Retinal pigment epithelial cell (primary cell): Measurements from ENCODE around the gene TMOD1.
"Not testable (repeated sequence)": the region's sequence is repeated elsewhere in the genome, so short reads cannot be mapped to it uniquely, and the experiment has no call there.

Experiments
- DNase-seq: peaks from one replicate; pipeline ENCODE4 v3.0.0-alpha.2; 2010; ENCODE audit warnings: low read depth
- H3K4me3 ChIP-seq: 2 replicates; pipeline ENCODE4 v1.5.1; 2011; ENCODE audit warnings: mild to moderate bottlenecking, low read length, control low read depth, moderate library complexity
- TF ChIP-seq, protein P1 (sequence below): conservative IDR thresholded peaks from 2 replicates; pipeline ENCODE4 v1.5.1; 2011; ENCODE audit warnings: low read depth, low read length, control low read depth, inconsistent platforms

The TMOD1 gene

DNA sequence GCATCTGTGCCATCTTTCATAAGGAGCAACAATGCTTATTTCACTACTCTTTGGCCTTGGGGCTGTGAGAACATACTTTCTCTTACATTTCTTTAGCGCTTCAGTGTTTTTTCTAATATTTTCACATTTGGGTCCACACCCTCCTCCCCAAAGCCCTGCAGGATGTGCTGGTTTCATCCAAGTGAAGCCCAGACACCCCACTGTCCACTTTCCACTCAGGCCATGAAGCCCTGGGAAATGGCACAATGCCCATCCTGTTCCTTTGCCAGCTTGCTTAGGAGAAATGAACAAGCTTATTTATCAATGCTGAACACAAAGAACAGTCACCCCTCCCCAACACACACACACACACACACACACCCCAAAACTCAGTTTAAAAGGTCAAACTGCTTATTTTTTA lies 17.3 kb upstream of the TMOD1 start:
- DNase-seq: no peak
- TF ChIP-seq, protein P1, sequence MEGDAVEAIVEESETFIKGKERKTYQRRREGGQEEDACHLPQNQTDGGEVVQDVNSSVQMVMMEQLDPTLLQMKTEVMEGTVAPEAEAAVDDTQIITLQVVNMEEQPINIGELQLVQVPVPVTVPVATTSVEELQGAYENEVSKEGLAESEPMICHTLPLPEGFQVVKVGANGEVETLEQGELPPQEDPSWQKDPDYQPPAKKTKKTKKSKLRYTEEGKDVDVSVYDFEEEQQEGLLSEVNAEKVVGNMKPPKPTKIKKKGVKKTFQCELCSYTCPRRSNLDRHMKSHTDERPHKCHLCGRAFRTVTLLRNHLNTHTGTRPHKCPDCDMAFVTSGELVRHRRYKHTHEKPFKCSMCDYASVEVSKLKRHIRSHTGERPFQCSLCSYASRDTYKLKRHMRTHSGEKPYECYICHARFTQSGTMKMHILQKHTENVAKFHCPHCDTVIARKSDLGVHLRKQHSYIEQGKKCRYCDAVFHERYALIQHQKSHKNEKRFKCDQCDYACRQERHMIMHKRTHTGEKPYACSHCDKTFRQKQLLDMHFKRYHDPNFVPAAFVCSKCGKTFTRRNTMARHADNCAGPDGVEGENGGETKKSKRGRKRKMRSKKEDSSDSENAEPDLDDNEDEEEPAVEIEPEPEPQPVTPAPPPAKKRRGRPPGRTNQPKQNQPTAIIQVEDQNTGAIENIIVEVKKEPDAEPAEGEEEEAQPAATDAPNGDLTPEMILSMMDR: no peak
- H3K4me3 ChIP-seq: no peak overlapping the region

DNA sequence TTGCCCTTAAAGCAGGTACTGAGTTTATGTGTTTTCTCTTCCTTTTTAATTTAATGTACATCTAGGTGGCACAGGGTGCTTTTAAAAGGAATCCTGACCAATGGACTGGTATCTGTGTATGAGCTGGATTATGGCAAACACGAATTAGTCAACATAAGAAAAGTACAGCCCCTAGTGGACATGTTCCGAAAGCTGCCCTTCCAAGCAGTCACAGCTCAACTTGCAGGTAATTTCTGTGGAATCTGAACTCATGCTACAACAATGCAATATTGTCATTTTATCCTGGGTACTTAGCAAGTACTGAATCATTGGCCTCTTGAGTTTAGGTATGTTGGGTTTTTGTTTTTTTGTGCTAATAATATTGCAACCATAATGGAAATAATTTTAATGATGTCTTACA lies 14.4 kb upstream of the TMOD1 start:
- no peak for DNase-seq
- H3K4me3 ChIP-seq: no peak overlapping the region
- TF ChIP-seq, protein P1: peak; percentile 57

DNA sequence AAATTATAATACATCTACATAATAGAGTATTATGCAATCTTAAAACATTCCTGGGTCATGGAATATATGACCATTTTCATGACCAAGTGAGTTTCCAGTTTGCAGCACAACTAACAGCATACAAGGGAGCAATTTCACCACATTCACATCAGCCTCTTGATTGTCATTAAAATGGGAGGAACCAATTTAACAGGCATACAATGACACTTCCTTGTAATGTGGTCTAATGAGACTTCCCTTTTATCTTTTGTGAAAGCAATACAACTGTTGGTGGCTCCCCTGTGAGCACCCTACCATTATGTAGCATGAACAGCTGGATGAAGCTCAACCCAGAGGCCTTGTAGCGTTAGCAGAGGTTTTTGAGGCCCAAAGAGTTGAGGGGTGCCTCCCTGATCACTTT lies 13.6 kb upstream of the TMOD1 start:
- H3K4me3 ChIP-seq: no peak overlapping the region
- DNase-seq: no peak
- TF ChIP-seq, protein P1: no peak

DNA sequence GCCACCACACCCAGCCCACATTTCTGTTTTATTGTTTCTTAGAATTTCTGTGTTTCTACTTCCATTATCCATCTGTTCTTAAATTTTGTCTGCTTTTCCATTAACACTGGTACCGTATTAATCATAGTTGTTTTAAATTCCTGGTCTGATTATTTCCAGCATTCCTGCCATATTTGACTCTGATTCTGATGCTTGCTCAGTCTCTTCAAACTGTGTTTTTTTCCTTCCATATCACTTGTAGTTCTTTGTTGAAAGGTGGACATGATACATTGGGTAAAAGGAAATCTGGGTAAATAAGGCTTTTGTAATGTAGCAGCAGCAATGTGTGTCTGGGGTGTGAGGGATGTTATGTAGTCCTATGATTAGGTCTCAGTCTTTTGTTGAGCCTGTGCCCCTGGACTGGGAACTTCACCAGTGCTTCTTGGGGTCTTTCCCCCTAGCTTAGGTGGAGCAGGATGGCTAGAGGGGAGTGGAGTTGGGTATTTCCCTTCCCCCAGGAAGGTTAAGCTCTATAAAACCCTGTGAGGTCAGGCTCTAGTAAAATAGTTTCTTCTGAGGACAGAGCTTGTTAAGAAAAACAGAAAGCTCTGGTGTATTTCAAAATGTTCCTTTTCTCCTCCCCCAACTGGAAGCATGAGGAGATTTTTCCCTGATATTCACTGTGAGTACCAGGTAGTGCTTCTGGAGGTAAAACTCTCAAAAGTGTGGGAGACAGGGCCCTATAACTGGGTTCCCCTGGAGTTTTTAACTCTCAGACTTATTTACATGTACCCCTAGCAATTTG lies 10.1 kb upstream of the TMOD1 start:
- TF ChIP-seq, protein P1: no peak
- H3K4me3 ChIP-seq: no peak overlapping the region
- no peak for DNase-seq

DNA sequence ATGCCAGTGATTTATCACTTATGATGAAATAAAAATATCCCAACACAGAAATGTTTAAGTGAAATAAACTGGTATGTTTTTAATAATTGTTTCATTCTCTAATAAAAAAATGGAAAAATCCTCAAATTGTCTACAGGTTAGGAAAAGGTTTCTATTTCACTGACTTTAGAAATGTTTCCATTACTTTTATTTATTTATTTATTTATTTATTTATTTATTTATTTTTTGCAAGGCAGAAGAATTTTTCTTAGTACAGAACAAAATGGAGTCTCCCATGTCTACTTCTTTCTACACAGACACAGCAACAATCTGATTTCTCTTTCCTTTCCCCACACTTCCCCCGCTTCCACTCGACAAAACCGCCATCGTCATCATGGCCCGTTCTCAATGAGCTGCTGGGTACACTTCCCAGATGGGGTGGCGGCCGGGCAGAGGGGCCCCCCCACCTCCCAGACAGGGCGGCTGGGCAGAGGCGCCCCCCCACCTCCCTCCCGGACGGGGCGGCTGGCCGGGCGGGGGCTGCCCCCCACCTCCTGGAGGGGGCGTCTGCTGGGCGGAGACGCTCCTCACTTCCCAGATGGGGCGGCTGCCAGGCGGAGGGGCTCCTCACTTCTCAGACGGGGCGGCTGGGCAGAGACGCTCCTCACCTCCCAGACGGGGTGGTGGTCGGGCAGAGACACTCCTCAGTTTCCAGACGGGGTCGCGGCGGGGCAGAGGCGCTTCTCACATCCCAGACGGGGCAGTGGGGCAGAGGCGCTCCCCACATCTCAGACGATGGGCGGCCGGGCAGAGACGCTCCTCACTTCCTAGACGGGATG lies 3.7 kb upstream of the TMOD1 start:
- H3K4me3 ChIP-seq, DNase-seq: not testable (repeated sequence)

DNA sequence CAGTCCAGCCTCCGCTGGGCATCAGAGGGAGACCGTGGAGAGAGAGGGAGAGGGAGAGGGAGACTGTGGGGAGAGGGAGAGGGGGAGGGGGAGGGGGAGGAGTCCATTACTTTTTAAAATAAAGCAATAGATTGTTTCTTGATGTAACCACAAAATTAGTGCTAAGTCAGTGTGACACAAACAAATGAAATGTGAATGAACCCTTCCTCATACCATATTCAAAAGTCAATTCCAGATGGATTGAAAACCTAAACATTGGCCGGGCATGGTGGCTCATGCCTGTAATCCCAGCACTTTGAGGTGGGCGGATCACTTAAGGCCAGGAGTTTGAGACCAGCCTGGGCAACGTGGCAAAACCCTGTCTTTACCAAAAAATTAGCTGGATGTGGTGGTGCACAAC lies 2.6 kb upstream of the TMOD1 start:
- DNase-seq: not testable (repeated sequence)

DNA sequence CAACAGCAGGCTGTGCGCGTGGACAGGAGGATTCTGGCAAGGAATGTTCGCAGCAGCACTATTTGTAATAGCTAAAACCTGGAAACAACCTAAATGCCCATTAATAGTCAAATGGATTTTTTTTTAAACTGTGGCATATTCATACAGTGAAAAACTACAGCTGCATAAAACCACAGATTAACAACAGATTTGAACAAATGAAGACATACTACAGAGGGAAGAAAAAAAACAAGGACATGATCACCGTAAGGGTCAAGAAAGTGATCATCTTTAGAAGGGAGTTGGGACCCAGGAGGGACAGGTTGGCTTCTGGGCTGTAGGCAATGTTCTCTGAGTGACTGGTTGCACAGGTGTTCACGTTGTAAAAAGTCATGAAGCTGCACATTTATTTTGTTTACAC lies 1.2 kb upstream of the TMOD1 start:
- DNase-seq: no peak
- TF ChIP-seq, protein P1: no peak
- no peak overlapping the region for H3K4me3 ChIP-seq

More for the DNA sequence above, 2.6 kb upstream of the TMOD1 start:
- not testable (repeated sequence) for H3K4me3 ChIP-seq

DNA sequence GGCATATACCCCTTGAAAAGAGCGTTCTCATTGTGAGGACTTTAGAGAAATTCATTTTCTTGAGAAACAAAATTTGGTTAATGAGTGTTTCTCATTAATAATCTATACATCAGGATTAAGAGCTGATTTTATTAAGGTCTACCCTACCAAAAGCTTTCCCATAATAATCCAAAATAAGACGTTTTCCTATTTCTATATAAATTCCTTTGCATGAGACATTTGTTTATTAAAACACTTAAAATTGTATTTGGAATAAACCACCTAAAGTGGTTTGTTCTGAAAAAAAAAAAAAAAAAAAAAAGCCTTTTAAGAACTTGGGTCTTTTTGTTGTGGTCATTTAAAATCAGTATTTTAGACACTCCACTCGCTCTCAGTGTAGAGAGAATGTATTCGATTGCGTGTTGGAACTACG lies 695 bp upstream of the TMOD1 start:
- H3K4me3 ChIP-seq: peak overlapping the region; percentile 43
- TF ChIP-seq, protein P1: no peak

More for the DNA sequence above, 695 bp upstream of the TMOD1 start:
- DNase-seq: no peak
